SK-N-SH (cell line): ENCODE measurements around the gene CACNA1A. TPM values are rescaled to one million over a fixed set of nuclear protein-coding genes. Genes with fewer than 3 reads are reported as not detected.

Experiments used
- CTCF ChIA-PET: fragments of 300-600, 350-600 bp; formaldehyde crosslinking; extraction: SDS; loops from one replicate; lab custom pipeline; 2021; lab: Yijun Ruan, JAX
- POLR2A ChIA-PET: fragments of 350-600 bp; sonication (Branson Sonifier 250); formaldehyde crosslinking; extraction: SDS; loops from one replicate; lab custom pipeline; 2020; ENCODE audit warnings: antibody characterized with exemption, inconsistent platforms; lab: Yijun Ruan, JAX
- DNase-seq: peaks from one replicate; pipeline ENCODE4 v3.0.0; 2012
- H2AFZ ChIP-seq: fragments of 200-600 bp; sonication (generic); 2 replicates; pipeline ENCODE4 v1.8.1; 2016; ENCODE audit warnings: antibody characterized with exemption, mild to moderate bottlenecking, low read depth
- H3F3A ChIP-seq: fragments of 200-600 bp; sonication (generic); replicated peaks from 2 replicates; pipeline ENCODE3; 2016; ENCODE audit warnings: antibody characterized with exemption, mild to moderate bottlenecking; ENCODE audit not compliant: insufficient read depth
- H3K27ac ChIP-seq, 2 experiments: fragments of 200-500 bp in 1 of 2; fragments of 200-600 bp in 1 of 2; sonication (Bioruptor generic) in 1 of 2; sonication (generic), shearing (Covaris generic) in 1 of 2; 2 replicates each; pipeline versions ENCODE4 v1.5.1 to v1.6.1; 2014 to 2016; ENCODE audit warnings: low read depth in 2 of 2, inconsistent platforms in 1 of 2, low read length in 1 of 2, mild to moderate bottlenecking in 1 of 2, mixed read lengths in 1 of 2
- H3K27me3 ChIP-seq: fragments of 200-600 bp; sonication (generic), shearing (Covaris generic); 2 replicates; pipeline ENCODE4 v1.6.1; 2016; ENCODE audit warnings: mixed run types; ENCODE audit not compliant: insufficient read depth
- H3K36me3 ChIP-seq, 2 experiments: fragments of 200-500 bp in 1 of 2; fragments of 200-600 bp in 1 of 2; sonication (Bioruptor generic) in 1 of 2; sonication (generic) in 1 of 2; replicated peaks in 1 of 2; 2 replicates each; pipeline versions ENCODE3 to v1.5.1; 2014 to 2016; ENCODE audit warnings: low read length in 1 of 2, mild to moderate bottlenecking in 1 of 2; ENCODE audit not compliant: insufficient read depth in 2 of 2, control insufficient read depth in 1 of 2
- H3K4me1 ChIP-seq, 2 experiments: fragments of 200-500 bp in 1 of 2; fragments of 200-600 bp in 1 of 2; sonication (Bioruptor generic) in 1 of 2; sonication (generic), shearing (Covaris generic) in 1 of 2; 2 replicates each; pipeline versions ENCODE4 v1.5.1 to v1.6.1; 2014 to 2016; ENCODE audit warnings: low read depth in 1 of 2, low read length in 1 of 2, mixed run types in 1 of 2; ENCODE audit not compliant: insufficient read depth in 2 of 2, control insufficient read depth in 1 of 2
- H3K4me2 ChIP-seq: fragments of 200-600 bp; sonication (generic), shearing (Covaris generic); 2 replicates; pipeline ENCODE4 v1.6.1; 2017; ENCODE audit warnings: mixed run types
- H3K4me3 ChIP-seq, 2 experiments: fragments of 200-500 bp in 1 of 2; fragments of 200-600 bp in 1 of 2; sonication (Bioruptor generic) in 1 of 2; sonication (generic), shearing (Covaris generic) in 1 of 2; 2 replicates each; pipeline versions ENCODE4 v1.5.1 to v1.8.1; 2014 to 2016; ENCODE audit warnings: low read depth in 2 of 2, inconsistent platforms in 1 of 2, low read length in 1 of 2, mild to moderate bottlenecking in 1 of 2, mixed read lengths in 1 of 2, moderate library complexity in 1 of 2
- H3K79me2 ChIP-seq: fragments of 200-600 bp; sonication (generic); 2 replicates; pipeline ENCODE4 v1.8.1; 2017; ENCODE audit warnings: mild to moderate bottlenecking; ENCODE audit not compliant: insufficient read depth
- H3K9ac ChIP-seq: fragments of 200-600 bp; sonication (generic); 2 replicates; pipeline ENCODE4 v1.6.1; 2017; ENCODE audit warnings: mixed run types
- H3K9me2 ChIP-seq: fragments of 200-600 bp; sonication (generic); 2 replicates; pipeline ENCODE4 v1.6.1; 2017; ENCODE audit warnings: mixed run types
- H3K9me3 ChIP-seq: fragments of 200-600 bp; sonication (generic); 2 replicates; pipeline ENCODE4 v1.6.1; 2017; ENCODE audit warnings: mixed run types, mild to moderate bottlenecking, moderate library complexity
- H4K20me1 ChIP-seq: fragments of 200-600 bp; sonication (generic); 2 replicates; pipeline ENCODE4 v1.6.1; 2017; ENCODE audit warnings: mild to moderate bottlenecking, mixed run types; ENCODE audit not compliant: insufficient read depth
- CHD2 ChIP-seq: fragments of 150-350 bp; IDR thresholded peaks from 2 replicates; pipeline ENCODE4 v1.6.1; 2018; ENCODE audit warnings: low read length; ENCODE audit not compliant: partially characterized antibody
- ELF1 ChIP-seq: IDR thresholded peaks from 2 replicates; pipeline ENCODE4 v1.4.0; 2012
- EZH2phosphoT487 ChIP-seq: fragments of 200-600 bp; sonication (generic); IDR thresholded peaks from 2 replicates; pipeline ENCODE4 v1.6.1; 2017; ENCODE audit warnings: low read depth, mixed run types, mild to moderate bottlenecking, antibody characterized with exemption, moderate library complexity, borderline replicate concordance
- GATA2 ChIP-seq: sonication (generic); formaldehyde crosslinking; IDR thresholded peaks from 2 replicates; pipeline ENCODE4 v1.5.0; 2020; ENCODE audit warnings: mild to moderate bottlenecking, missing genetic modification reagents
- JUND ChIP-seq: IDR thresholded peaks from 2 replicates; pipeline ENCODE4 v1.4.0; 2012
- POLR2AphosphoS5 ChIP-seq: IDR thresholded peaks from 2 replicates; pipeline ENCODE4 v1.6.1; 2012; ENCODE audit warnings: low read depth, low read length
- RAD21 ChIP-seq: IDR thresholded peaks from 2 replicates; pipeline ENCODE4 v1.6.1; 2012; ENCODE audit warnings: mild to moderate bottlenecking, low read length
- RCOR1 ChIP-seq: fragments of 150-350 bp; IDR thresholded peaks from 2 replicates; pipeline ENCODE4 v1.6.1; 2017; ENCODE audit warnings: antibody characterized with exemption, low read length
- RFX5 ChIP-seq: IDR thresholded peaks from 2 replicates; pipeline ENCODE4 v1.6.1; 2012; ENCODE audit warnings: mild to moderate bottlenecking, improper control_type of control experiment, low read length
- SIN3A ChIP-seq: IDR thresholded peaks from 2 replicates; pipeline ENCODE4 v1.6.1; 2012; ENCODE audit warnings: low read depth, mild to moderate bottlenecking, low read length, moderate library complexity, borderline replicate concordance
- SMC3 ChIP-seq: IDR thresholded peaks from 2 replicates; pipeline ENCODE4 v1.6.1; 2012; ENCODE audit warnings: low read depth, low read length, improper control_type of control experiment
- TAF1 ChIP-seq: IDR thresholded peaks from 2 replicates; pipeline ENCODE4 v1.6.1; 2012; ENCODE audit warnings: low read depth, mild to moderate bottlenecking, low read length, moderate library complexity, borderline replicate concordance
- TCF12 ChIP-seq: IDR thresholded peaks from 2 replicates; pipeline ENCODE4 v1.4.0; 2012
- TEAD4 ChIP-seq: IDR thresholded peaks from 2 replicates; pipeline ENCODE4 v1.4.0; 2012; ENCODE audit warnings: mild to moderate bottlenecking, borderline replicate concordance; ENCODE audit not compliant: insufficient read depth
- WGBS: methylation state at CpG from one replicate; pipeline ENCODE4 v1.1.6; 2017; ENCODE audit warnings: low lambda C conversion rate; 5-methylcytosine and 5-hydroxymethylcytosine counted together
- polyA plus RNA-seq, 3 experiments: library from polyadenylated mRNA; depleted of rRNA; stranded (reverse); fragments of >200 nt; gene quantifications; 2 replicates each; pipeline ENCODE4 v1.2.3, GENCODE V29; 2012
- TF ChIP-seq, protein P1 (sequence below): IDR thresholded peaks from 2 replicates; pipeline ENCODE4 v1.6.1; 2012; ENCODE audit warnings: mild to moderate bottlenecking, low read depth, low read length, moderate library complexity
- TF ChIP-seq, protein P2 (sequence below): IDR thresholded peaks from 2 replicates; pipeline ENCODE4 v1.4.0; 2012; ENCODE audit warnings: low read depth

The CACNA1A gene
- polyA plus RNA-seq, 1 of the 3 experiments (the other 2 are of a cell fraction), result 1.3 TPM

DNA sequence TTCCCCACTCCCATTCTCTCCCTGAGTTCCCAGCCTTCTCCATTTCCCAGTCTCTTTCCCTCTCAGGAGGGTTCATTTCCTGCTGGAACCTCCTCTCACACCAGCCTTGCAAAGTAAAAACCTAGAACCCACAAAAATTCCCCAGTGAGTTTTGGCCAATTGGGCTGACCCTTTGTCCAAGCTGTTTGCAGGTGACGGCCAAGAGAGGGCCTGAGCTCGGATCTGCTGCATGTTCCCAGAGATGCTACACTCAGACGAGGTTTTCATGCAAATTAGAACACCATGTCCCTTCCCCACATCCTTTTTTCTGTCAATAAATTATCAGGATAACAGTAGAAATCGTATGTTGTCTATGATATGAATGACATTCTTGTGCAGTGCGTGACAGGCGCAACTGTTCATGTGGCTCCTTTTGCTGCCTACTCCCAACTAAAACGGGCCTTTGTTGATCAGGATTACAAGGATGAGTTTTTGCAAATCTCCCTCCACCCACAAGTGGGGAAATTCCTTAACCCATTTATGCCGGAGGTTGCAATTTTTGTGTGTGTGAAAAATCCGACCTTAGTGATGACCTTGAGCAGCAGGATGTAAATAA lies 149.5 kb downstream of the CACNA1A start:
- Histone ChIP-seq H3K9ac (no peak overlapping the region), H3K79me2 (no peaks in the 10 kb centered on the region), H3K27me3 (peaks cover 49% of the 10 kb centered on the region), H4K20me1 (no peaks in the 10 kb centered on the region), H3K4me3 (no peak overlapping the region), H3F3A (no peaks in the 10 kb centered on the region), H3K4me2 (no peak overlapping the region), H2AFZ (no peak overlapping the region), H3K9me2 (no peaks in the 10 kb centered on the region), H3K27ac (no peak overlapping the region), H3K4me1 (no peaks in the 10 kb centered on the region), H3K9me3 (peaks cover 5% of the 10 kb centered on the region), H3K36me3 (no peaks in the 10 kb centered on the region)
- POLR2A ChIA-PET, result no interaction called here
- 23% methylated on average over 9 of the region's 9 CpGs for WGBS
- no peak for TF ChIP-seq TAF1
- no peak for TF ChIP-seq RAD21
- TF ChIP-seq RFX5, result no peak
- TF ChIP-seq TCF12, result no peak
- TF ChIP-seq, protein P1, sequence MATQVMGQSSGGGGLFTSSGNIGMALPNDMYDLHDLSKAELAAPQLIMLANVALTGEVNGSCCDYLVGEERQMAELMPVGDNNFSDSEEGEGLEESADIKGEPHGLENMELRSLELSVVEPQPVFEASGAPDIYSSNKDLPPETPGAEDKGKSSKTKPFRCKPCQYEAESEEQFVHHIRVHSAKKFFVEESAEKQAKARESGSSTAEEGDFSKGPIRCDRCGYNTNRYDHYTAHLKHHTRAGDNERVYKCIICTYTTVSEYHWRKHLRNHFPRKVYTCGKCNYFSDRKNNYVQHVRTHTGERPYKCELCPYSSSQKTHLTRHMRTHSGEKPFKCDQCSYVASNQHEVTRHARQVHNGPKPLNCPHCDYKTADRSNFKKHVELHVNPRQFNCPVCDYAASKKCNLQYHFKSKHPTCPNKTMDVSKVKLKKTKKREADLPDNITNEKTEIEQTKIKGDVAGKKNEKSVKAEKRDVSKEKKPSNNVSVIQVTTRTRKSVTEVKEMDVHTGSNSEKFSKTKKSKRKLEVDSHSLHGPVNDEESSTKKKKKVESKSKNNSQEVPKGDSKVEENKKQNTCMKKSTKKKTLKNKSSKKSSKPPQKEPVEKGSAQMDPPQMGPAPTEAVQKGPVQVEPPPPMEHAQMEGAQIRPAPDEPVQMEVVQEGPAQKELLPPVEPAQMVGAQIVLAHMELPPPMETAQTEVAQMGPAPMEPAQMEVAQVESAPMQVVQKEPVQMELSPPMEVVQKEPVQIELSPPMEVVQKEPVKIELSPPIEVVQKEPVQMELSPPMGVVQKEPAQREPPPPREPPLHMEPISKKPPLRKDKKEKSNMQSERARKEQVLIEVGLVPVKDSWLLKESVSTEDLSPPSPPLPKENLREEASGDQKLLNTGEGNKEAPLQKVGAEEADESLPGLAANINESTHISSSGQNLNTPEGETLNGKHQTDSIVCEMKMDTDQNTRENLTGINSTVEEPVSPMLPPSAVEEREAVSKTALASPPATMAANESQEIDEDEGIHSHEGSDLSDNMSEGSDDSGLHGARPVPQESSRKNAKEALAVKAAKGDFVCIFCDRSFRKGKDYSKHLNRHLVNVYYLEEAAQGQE, result no peak
- TF ChIP-seq, protein P2, sequence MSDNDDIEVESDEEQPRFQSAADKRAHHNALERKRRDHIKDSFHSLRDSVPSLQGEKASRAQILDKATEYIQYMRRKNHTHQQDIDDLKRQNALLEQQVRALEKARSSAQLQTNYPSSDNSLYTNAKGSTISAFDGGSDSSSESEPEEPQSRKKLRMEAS, result no peak
- CTCF ChIA-PET, result no interaction called here
- no peak for DNase-seq

DNA sequence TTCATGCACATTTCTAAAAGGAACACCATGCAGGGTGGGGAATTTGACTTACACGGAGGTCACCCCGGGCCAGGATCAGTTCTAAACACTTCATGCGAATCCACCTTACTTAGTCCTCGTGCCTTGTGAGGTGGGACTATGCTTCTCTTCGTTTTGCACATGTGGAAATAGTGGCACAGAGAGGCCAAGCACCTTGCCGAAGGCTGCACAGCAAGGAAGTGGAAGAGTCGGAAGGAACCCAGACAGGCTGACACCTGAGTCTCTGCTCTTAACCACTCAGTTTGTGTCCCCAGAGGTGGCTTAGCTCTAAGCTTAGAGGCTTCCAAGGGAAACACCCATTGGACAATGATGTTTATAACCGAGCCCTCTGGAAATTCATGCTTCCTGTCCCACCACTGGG lies 150.1 kb downstream of the CACNA1A start:
- no peak for TF ChIP-seq TEAD4
- no peak for TF ChIP-seq RCOR1
- no peak for TF ChIP-seq JUND
- TF ChIP-seq EZH2phosphoT487, result no peak
- no peak for TF ChIP-seq TAF1
- no peak for TF ChIP-seq SMC3
- TF ChIP-seq, protein P1, result no peak
- TF ChIP-seq GATA2, result no peak
- TF ChIP-seq TCF12, result no peak
- no peak for TF ChIP-seq CHD2
- no peak for TF ChIP-seq POLR2AphosphoS5
- TF ChIP-seq RFX5, result no peak
- no peak for TF ChIP-seq ELF1
- TF ChIP-seq SIN3A, result no peak
- Histone ChIP-seq H3K9me2 (no peaks in the 10 kb centered on the region), H4K20me1 (no peaks in the 10 kb centered on the region), H3K27ac (no peak overlapping the region), H3K27me3 (peaks cover 49% of the 10 kb centered on the region), H3K4me1 (no peaks in the 10 kb centered on the region), H3K79me2 (no peaks in the 10 kb centered on the region), H3K36me3 (no peaks in the 10 kb centered on the region), H3K9ac (no peak overlapping the region), H3F3A (no peaks in the 10 kb centered on the region), H3K9me3 (peaks cover 5% of the 10 kb centered on the region), H3K4me2 (no peak overlapping the region), H2AFZ (no peak overlapping the region), H3K4me3 (no peak overlapping the region)
- DNase-seq, result no peak
- ChIA-PET POLR2A (no interaction called here), CTCF (interaction anchor here (0.6 kb wide), 1 partner anchor 34 kb away, joined by 3 read pairs; no protein-coding TSS in a partner anchor)
- 6% methylated on average over 7 of the region's 8 CpGs for WGBS
